GM18870 (cell line): Measurements from ENCODE around the gene FSTL5.
"Not testable (repeated sequence)": the region's sequence is repeated elsewhere in the genome, so short reads cannot be mapped to it uniquely, and the experiment has no call there.

Experiments used
- ATAC-seq: cut with Tn5 transposase; IDR thresholded peaks from one replicate; pipeline ENCODE4 v1.9.1; 2021; ENCODE audit warnings: moderate library complexity; ENCODE audit not compliant: unreplicated experiment

FSTL5 gene

DNA sequence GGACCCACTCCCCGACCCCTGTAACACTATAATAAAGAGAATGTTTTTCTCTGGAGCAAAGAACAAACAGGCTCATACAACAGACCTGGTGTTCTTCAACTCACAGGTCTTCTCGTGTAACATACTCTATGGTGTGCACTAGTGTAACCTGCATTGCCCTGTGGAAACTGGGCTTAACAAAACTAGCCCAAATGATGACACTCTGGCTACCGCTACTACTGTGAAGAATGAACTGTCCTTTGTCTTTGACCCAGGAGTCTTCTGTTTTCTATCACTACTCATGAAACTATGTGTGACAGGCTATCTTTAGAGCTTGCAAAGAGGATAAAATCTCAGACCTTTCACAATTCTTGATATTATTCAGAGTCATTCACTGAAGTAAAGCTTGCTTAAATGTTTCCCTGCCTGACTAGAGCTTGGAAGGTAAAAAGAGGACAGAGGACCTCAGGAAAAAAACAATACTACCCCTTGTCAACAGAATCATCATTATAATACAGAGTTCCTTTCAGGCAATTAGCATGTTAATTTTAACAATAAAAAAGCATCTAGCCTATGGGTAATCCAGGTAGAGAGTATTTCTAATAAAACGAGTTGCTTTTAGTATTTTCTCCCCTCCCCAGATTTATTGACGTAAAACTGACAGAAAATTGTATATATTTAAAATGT lies 59.2 kb downstream of the FSTL5 start:
- ATAC-seq = no peak

DNA sequence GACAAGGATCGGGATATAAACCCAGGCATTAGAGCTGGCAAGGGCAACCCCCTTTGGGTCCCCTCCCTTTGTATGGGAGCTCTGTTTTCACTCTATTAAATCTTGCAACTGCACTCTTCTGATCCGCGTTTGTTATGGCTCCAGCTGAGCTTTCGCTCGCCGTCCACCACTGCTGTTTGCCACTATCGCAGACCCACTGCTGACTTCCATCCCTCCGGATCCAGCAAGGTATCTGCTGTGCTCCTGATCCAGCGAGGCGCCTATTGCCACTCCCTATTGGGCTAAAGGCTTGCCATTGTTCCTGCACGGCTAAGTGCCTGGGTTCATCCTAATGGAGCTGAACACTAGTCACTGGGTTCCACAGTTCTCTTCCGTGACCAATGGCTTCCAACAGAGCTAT lies 59.9 kb downstream of the FSTL5 start:
- ATAC-seq = not testable (repeated sequence)

DNA sequence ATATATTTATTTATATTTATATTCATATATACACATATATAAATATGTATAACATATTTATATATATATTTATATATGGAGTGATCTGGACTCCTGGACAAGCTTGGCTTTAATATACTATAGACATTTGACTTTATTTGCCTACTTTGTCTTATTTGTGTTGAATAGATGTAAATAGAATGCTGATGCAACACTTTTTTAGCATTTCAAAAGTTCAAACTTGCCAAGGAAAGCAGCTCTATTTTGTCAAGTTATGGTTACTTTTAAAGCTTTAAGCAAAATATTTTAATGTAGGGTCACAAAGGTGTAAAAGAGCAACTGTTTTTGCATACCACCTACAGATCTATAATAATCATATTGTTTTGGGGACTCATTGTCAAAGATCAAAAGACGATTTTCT lies 61.1 kb downstream of the FSTL5 start:
- no peak for ATAC-seq

DNA sequence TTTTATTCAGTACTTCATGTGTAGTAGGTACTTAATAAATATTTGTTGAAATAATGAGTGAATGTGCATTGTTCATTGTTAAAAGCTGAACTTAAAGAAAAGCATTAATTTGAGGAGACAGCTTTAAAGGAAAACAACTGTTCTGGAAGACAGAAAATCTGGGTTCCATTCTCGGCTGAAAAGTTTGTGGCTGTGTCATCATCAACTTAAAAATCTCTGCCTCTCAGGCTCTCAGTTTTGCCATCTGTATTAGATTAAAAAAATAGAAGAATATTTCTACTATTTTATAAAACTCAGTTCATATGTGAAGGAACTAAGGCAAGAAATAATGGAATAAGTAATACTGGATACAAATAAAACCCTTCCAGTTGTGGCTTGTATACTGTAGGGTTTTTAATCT lies 62.5 kb downstream of the FSTL5 start:
- no peak for ATAC-seq

DNA sequence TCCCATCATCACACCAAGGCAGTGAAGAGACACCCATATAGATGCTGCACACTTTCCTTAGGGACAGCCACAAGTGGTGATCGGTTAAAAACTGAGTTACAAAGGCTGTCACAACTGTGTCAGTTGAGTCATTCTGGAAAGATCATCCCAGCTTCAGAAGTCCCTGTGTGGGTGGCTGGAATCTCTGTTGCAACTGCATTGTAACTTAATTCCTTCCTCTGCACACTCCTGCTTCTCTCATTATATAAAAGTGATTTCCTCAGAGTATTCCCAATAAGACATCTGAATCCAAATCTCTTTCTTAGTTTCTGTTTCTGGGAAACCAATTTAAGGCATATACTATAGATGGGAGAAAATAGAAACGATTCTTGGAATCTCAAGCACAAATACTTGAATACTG lies 88.1 kb downstream of the FSTL5 start:
- ATAC-seq = no peak

DNA sequence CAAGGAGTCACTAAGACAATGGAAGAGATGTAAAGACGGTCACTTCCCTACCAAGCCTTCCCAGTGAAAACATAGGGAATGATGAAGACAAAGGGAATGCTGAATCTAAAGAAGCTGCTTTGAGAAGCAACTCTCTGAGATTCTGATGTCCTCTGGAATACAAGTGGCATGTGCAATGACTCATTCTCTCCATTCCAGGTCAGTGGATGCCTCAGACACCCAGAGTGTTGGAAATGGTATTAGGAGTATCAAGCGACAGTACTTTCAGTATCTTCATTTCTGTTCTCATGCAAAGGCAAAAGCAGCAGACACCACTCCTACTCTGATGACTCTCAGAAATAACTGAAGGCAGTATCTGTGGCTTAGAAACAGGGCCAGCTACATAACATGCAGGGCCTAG lies 102.6 kb downstream of the FSTL5 start:
- no peak for ATAC-seq

DNA sequence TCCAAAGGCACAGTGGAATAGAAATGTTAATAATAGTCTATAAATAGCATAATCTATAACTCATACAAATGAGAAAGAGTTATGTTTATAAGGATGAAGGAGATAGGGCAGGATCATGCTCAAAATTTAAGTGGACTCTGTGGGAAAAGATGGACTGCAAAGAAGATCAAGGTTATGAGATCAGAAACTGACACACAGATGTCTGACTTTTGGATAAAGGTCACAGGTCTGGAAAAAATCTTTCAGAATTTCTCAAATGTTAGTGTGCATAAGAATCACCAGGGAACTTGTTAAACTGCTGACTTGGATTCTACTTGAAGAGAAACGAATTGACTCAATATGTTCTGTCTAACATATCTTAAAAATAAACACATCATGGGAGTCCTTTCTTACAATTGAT lies 104.1 kb downstream of the FSTL5 start:
- ATAC-seq = no peak

DNA sequence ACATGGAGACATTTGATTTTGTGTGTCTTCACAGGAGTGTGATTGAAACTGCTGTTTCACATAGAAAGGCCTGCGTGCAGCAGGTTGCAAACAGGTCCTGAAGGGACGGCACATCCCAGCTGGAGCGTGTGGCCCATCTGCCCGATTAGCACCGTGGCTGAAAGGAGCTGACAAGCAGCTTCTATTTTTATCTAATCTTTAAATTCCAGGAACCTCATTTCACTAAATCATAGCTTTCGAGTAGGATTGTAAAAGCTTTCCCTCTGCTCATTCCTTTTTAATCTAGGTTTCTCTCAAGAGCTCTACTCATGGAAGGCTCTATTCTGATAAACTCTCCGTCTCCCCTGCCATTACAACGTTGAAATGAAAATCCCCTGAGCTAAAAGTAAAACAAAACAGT lies 106.8 kb downstream of the FSTL5 start:
- ATAC-seq = no peak

DNA sequence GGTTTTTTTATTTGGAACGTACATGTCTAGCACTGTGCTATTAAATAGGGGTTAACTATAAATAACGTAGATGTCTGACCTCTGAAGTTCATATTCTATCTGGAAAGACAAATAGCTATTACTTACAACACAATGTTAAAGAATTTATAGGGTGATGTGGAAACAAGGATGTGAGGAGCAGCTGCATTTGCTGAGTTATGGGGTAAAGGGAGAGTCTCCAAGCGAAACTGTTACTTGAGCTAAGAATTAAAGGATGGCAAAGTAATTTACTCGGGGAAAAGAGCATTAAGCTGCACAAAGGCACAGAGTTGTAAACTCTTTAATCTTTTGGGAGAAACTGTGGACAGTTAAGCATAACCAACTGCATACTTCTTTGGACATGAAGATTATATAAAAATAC lies 117.7 kb downstream of the FSTL5 start:
- no peak for ATAC-seq

DNA sequence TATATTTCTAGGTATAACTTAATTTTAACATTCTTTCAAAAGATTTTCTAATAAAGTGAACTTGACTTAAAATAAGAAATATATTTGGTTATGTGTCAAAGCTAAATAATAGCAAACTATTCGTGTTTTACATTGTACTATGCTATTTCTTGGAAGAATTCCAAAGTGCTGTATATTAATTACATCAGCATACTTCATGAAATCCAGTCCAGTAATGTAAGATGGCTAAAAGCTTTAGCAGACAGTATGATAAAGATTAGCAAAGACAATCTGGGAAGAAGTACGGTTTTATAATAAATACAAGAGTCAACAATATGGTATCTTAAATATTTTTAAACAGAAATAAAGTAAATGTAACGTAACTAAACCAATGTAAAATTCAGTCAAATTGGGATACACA lies 125.7 kb downstream of the FSTL5 start:
- no peak for ATAC-seq

DNA sequence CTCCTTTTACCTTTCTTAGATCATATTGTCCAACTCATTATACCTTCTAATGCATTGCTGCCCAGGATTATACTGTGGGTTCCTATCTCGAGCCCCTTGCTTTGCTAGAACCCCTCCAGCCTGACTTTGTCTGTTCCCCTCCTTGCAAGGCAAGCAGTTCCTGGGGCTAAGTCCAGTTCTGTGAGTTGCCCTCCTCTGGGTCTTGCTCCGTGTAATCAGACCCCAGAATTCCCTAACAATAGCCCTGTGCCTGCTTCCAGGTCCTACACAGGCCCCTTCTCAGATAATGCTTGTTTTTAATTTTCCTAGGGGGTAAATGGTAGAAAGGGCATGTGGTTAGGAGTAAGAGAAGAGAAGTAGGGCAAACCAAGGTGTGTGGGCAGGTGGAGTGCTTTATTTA lies 145.9 kb downstream of the FSTL5 start:
- ATAC-seq = no peak

DNA sequence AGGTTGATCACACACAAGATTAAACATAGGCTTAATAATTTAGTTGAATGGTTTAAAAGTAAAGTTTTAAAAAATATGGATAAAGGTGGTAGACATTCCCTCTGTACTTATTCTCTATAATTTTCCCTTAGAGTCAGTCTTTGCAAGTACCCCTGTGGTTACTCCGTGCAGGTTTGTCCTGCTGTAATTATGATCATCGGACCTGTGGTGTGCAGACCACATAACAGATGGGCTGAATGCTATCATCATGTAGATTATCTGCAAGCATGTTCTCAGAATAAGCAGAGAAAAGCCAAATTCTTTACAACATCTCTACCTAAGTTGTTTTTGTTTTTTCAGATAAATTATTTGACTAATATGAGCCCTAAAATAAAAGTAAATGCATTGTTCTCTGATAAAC lies 146.8 kb downstream of the FSTL5 start:
- ATAC-seq = no peak

DNA sequence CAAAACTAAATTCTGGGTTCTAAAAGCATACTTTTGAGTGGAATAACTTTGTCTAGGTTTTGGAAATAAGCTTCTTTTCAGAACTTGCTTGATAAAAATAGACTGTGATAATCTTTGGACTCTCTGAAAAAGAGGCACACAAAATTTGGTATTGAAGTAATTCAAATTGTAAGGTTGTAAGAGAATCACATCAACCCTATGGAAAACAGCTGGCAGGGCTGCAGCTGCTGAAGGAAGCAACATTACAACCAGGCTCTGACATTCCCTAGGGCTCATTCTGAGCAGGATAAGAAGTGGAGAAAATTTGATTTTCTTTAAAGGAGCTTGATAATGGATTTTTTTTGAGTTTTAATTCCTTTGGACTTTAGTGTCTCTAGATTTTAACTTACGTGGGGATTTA lies 147.6 kb downstream of the FSTL5 start:
- no peak for ATAC-seq

DNA sequence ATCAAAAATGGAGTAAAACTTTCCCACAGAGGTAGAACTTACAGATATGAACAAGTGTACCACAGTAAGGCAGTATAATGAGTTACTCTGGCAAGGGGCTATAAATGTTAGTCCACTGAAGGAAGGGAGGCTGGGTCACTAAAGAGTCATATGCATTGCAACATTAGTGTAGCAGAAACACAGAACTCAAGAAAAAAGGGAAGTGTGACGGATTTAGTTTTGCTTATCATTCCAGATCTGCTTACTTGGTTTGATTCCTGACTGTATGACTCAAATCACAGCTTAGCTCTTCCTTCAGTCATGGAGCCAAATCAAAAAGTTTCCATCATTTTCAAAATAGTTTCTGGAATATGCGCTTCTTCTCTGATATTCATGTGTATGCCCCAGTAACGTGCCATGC lies 148.7 kb downstream of the FSTL5 start:
- ATAC-seq = no peak

DNA sequence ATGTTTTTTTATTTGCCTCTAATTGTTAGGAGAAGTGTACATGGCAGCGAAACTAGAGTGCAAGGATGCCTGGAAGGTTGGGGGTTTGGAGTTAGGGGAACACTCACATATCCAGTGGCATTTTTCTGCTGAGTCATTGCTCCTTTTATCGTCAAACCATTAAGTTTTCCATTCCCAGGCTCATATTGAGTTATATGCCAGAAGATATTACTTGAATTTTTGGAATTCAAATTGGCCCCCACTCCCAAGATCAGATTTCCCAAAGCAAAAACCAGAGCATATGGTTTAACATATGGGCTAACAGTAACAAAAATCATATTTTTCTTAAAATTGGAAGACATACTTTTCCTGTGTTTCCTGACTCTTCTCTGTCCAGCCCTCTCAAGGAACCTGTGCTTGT lies 152.7 kb downstream of the FSTL5 start:
- ATAC-seq = no peak

DNA sequence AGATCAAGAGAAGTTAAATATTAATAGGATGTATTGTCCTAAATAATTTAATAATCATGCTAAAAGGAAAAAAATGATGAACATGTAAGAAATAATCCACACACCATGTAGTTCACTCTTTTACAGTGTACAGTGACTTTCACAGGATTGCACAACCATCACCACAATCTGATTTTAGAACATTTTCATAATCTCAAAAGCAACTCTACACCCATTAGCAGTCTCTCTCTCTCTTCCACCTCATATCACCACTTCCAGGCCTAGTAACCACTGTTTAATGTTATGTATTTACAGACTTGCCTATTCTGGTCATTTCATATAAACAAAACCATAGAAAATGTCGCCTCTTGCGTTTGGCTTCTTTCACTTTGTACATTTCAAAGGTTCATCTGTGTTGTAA lies 153.4 kb downstream of the FSTL5 start:
- ATAC-seq = no peak

DNA sequence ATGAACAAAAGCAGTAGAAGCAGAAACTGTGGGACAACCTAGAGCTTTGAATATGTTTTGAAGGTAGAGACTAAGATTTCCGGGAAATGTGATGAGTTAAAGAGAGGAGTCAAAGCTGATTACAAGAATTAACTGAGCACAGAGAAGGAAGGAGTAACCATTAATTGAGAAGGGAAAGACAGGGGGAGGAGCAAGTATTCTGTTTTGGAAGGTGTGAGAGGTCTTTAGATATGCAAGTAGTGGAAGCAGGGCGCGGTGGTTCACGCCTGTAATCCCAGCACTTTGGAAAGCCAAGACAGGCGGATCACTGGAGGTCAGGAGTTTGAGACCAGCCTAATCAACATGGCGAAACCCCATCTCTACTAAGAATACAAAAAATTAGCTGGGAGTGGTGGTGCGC lies 171.5 kb downstream of the FSTL5 start:
- ATAC-seq = no peak

DNA sequence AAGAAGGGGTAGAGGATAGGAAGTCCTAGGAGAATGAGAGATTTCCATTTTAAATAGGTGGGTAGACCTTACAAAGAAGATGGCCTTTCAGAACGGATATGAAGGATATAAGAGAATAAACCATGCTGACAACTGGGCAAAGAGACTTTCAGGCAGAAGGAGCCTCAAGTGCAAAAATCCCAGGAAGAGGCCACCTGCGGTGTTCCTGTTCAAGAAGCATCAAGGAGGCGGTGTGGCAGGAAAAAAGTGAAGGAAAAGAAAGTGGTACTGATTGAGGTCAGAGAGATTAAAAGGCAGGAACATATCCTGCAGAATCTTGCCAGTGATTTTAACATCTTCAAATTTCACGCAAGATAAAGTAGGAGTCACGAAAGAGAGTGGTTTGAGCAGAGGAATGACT lies 172.0 kb downstream of the FSTL5 start:
- ATAC-seq = no peak

DNA sequence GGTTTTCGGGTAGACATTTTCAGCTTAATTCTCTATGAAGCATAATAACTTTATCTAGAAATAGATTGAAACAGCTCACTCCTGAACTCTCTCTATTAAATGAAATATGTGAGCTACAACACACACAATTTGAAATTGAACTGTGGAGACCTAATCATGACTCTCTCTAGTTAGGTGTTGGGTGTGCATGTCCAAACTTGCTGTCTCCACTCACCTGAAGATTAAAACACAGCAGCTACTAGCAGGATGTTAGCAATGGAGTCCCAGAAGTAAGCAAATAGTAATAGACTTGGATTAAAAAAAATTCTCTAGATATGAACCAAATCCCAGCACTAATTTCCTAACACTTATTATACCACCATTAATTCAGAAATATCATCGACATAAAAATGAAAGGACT lies 173.1 kb downstream of the FSTL5 start:
- ATAC-seq = no peak

DNA sequence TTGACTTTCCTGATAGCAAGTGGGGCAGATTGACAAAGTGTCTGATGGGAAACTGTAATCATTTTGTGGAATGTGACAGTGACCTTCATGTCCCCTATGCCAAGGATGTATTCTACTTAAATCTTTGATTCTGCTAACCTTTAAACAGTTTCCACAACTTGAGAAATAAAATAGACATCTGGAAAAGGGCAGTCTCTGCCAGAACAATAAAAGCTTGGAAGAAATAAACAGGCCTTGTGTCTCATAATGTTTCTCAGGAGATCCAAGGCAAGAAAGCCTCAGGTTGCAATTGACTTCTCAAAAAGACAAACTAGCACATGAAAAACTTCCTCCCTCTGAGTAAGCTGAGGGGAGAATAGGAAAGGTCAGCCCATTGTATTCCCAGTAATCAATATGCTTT lies 174.9 kb downstream of the FSTL5 start:
- ATAC-seq = no peak

DNA sequence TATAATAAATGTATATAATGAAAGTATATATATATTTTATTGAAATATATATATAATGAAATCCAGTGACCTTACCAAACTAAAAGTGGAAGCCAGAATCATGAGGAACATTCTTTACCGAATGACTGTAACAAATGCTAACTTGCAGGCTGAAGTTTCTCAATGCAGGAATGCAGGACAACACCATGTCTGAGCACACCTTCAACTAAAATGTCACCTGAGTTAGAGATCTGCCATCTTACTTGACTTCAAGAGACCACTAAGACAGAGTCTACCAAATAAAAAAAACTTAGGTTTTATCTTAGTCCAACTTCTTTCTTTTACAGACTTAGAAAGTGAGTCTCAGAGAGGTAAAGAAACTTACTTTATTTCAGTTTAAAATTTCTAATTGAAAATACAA lies 176.2 kb downstream of the FSTL5 start:
- ATAC-seq = no peak

DNA sequence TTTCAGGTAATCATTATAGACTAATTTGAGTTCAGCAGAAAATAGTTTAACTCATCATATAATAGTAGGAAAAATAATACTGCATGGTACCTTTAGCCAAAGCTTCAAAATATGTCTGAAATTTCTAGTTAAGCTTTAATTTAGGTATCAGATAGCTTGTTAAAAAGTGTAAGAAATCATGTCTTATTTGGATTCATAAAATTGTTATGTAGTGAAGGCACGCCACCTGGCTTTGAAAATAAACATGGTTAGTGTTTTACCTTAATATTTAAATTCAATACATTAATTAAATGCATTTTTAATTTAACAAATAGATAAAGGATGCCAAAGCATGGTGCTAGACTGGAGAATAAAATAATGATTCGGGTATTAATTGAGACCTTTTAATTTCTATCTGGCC lies 211.4 kb downstream of the FSTL5 start:
- no peak for ATAC-seq

DNA sequence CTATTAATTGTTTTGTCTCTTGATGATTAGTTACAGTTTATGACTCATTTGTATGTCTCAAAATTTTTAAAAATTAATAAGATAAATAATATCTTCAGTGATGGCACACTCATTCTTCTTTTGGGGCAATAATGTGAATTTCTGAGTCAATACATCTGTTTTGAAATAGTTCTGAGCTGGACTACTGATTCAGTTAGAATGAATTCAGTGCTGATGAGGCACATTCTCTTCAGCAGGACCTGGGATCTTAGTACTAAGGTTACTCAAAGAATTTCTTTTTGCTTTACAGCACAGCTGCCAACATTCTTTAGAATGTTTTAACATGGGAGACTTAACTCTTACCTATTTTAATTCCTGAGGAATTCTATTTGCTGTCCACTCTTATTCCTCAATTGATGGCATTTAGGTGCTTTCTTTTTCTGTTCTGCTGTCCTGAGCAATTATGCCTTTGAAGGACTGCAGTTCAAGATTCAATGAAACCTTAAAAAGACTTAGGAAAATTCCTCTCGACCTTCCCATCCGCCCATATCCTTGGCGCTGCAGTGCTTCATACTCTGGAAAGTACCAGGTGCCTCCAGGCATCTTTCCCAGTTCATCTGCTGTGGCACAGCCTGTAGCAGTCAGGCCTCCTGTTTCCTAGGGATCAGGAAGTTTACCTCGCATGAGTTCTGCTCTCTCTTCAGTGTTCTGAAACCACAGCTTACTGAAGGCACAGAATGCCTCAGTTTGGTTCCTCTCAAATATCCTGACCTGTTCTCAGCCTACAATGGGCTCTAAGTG lies 213.7 kb downstream of the FSTL5 start:
- ATAC-seq = no peak
